Measurements from ENCODE around the gene RHBDL1. TPM values are rescaled to one million over a fixed set of nuclear protein-coding genes. Genes with fewer than 3 reads are reported as not detected.

Gene RHBDL1
- total and polyA plus RNA-seq, 9 of the 15 experiments (the other 6 are each of a cell fraction or from before 2014, with no cell fraction given), result 0.03 to 5.6 (median 1.3) TPM; not detected in 1

GRCh38 chr16:694863-695354 is 19.4 kb downstream of the RHBDL1 start (continued):
- TF ChIP-seq ZBTB11 (CRISPR knock-in tag; IDR thresholded peaks at IDR 0.05), result 0 out of 6 replicates have a peak, but pooled peaks of 1 of the 3 experiments have one; percentile 33
- peak; percentile 68 for TF ChIP-seq GABPA (tag; conservative IDR thresholded peaks at IDR 0.05; ENCODE audit: low read depth)
- TF ChIP-seq, protein P1, sequence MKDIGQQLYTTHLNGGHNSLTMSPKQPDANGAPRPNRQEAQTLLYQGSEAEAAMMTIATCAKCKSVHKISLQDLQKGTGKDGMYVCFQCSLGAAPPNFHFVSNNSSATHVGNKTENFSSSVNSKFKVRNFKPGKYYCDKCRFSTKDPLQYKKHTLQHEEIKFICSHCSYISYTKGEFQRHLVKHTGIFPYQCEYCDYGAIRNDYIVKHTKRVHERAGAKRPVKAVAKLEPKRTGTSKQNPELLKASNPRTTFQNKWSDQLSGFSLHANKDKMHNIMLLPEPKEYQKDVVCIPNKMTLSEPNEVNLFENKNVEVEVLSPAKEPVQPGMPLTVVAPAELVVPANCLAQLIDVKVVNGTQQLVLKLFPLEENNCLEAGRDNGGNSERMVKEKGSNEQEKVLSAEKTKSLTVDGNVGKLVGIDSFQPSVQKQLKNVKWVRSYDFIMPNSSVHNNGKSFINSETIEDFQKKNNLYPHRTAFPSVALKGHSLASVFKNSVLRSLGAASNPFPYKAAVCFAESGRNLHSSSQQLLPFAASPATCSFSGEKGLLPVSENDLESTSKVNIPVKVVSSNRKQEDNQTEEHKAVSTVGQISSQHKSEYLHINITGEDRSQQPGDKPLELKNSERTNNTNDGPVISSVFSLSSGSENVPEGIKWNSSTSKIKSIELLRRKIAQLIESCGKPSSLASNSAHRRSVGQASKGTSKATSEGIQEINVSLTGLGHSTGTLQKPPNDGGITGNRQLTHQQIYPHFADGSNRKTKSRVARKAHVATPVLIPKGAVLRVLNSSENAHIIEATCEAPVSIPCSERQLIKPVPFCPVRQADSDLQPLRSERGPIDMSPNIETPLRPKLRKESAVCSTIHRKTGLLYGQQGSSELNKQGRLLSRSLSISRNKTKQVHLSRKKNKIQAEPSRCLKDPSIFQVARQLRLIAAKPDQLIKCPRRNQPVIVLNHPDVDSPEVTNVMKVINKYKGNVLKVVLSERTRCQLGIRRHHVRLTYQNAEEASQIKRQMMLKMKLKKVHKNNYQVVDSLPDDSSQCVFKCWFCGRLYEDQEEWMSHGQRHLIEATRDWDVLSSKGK (CRISPR knock-in tag; IDR thresholded peaks at IDR 0.05), result no peak
- peak; percentile 13 for TF ChIP-seq RBBP5 (IDR thresholded peaks at IDR 0.05; ENCODE audit: borderline replicate concordance, insufficient read depth, low read length, poor library complexity, severe bottlenecking)
- peak; percentile 30; the same call in 1 of the 2 replicates for TF ChIP-seq PHF8 (IDR thresholded peaks at IDR 0.05; ENCODE audit: borderline replicate concordance, low read length)
- no peak for TF ChIP-seq SRF (CRISPR knock-in tag; IDR thresholded peaks at IDR 0.05)
- TF ChIP-seq NR4A1 (CRISPR knock-in tag; IDR thresholded peaks at IDR 0.05), result no peak
- no peak for TF ChIP-seq NR4A1 (tag; IDR thresholded peaks at IDR 0.05)
- no peak for TF ChIP-seq EZH2 (IDR thresholded peaks at IDR 0.05; ENCODE audit: borderline replicate concordance, low read depth, low read length)

All from K562 (cell line).